OCI-LY1 (cell line): Measurements from ENCODE around the gene TRAPPC12.

Source experiments
- H2AFZ ChIP-seq: fragments of 200-600 bp; sonication (generic), shearing (Covaris generic); 2 replicates; pipeline ENCODE4 v1.6.0; 2014; ENCODE audit warnings: antibody characterized with exemption, mild to moderate bottlenecking, low read length
- H3F3A ChIP-seq: fragments of 200-600 bp; sonication (generic), shearing (Covaris generic); 2 replicates; pipeline ENCODE4 v1.6.0; 2014; ENCODE audit warnings: mild to moderate bottlenecking, antibody characterized with exemption, low read length, moderate library complexity; ENCODE audit not compliant: insufficient read depth
- H3K27ac ChIP-seq: fragments of 200-600 bp; sonication (generic); 2 replicates; pipeline ENCODE4 v1.5.1; 2014; ENCODE audit warnings: low read length, mixed run types, mild to moderate bottlenecking, low read depth; ENCODE audit not compliant: poor library complexity, severe bottlenecking
- H3K27me3 ChIP-seq: fragments of 200-600 bp; sonication (generic); 2 replicates; pipeline ENCODE4 v1.6.0; 2014; ENCODE audit warnings: antibody characterized with exemption, mild to moderate bottlenecking, low read length, moderate library complexity; ENCODE audit not compliant: insufficient read depth
- H3K36me3 ChIP-seq: fragments of 200-600 bp; sonication (generic); 2 replicates; pipeline ENCODE4 v1.6.1; 2014; ENCODE audit warnings: mild to moderate bottlenecking, antibody characterized with exemption, low read length, moderate library complexity, mixed read lengths; ENCODE audit not compliant: insufficient read depth
- H3K4me1 ChIP-seq: fragments of 200-600 bp; sonication (generic); 2 replicates; pipeline ENCODE4 v1.5.1; 2014; ENCODE audit warnings: mild to moderate bottlenecking, low read length, moderate library complexity; ENCODE audit not compliant: insufficient read depth, severe bottlenecking
- H3K4me2 ChIP-seq: fragments of 200-600 bp; sonication (generic), shearing (Covaris generic); 2 replicates; pipeline ENCODE4 v1.6.1; 2014; ENCODE audit warnings: low read length
- H3K4me3 ChIP-seq: fragments of 200-600 bp; sonication (generic); 2 replicates; pipeline ENCODE4 v1.5.1; 2014; ENCODE audit warnings: low read length, low read depth, mild to moderate bottlenecking, mixed read lengths; ENCODE audit not compliant: poor library complexity, severe bottlenecking
- H3K79me2 ChIP-seq: fragments of 200-600 bp; shearing (Covaris generic); 2 replicates; pipeline ENCODE4 v1.6.1; 2016; ENCODE audit warnings: mixed run types, low read length, mixed read lengths; ENCODE audit not compliant: insufficient read depth
- H3K9ac ChIP-seq: fragments of 200-600 bp; sonication (generic), shearing (Covaris generic); 2 replicates; pipeline ENCODE4 v1.6.1; 2014; ENCODE audit warnings: mild to moderate bottlenecking, low read length, mixed read lengths
- H3K9me2 ChIP-seq: fragments of 200-600 bp; sonication (generic), shearing (Covaris generic); 2 replicates; pipeline ENCODE4 v1.6.1; 2014; ENCODE audit warnings: low read depth, mild to moderate bottlenecking, low read length, mixed read lengths
- H3K9me3 ChIP-seq: fragments of 200-600 bp; shearing (Covaris generic); 2 replicates; pipeline ENCODE4 v1.6.1; 2014; ENCODE audit warnings: low read length, mixed read lengths
- H4K20me1 ChIP-seq: fragments of 200-600 bp; sonication (generic), shearing (Covaris generic); 2 replicates; pipeline ENCODE4 v1.6.0; 2016; ENCODE audit warnings: mild to moderate bottlenecking, low read length; ENCODE audit not compliant: insufficient read depth
- EZH2 ChIP-seq: fragments of 200-600 bp; sonication (generic), shearing (Covaris generic); IDR thresholded peaks from 2 replicates; pipeline ENCODE4 v1.8.0; 2017; ENCODE audit warnings: borderline replicate concordance, mixed run types, mild to moderate bottlenecking, antibody characterized with exemption, low read length, moderate library complexity, mixed read lengths
- TF ChIP-seq, protein P1 (sequence below): fragments of 200-600 bp; sonication (generic), shearing (Covaris generic); IDR thresholded peaks from 2 replicates; pipeline ENCODE4 v1.5.1; 2017; ENCODE audit warnings: mild to moderate bottlenecking, antibody characterized with exemption, low read length, moderate library complexity, mixed read lengths

The TRAPPC12 gene

GRCh38 chr2:3413697-3414096, 34.2 kb downstream of the TRAPPC12 start:
- no peaks in the 10 kb centered on the region for H3K9me2 ChIP-seq
- no peak overlapping the region for H2AFZ ChIP-seq
- no peaks in the 10 kb centered on the region for H3F3A ChIP-seq
- no peaks in the 10 kb centered on the region for H3K9me3 ChIP-seq
- H3K27me3 ChIP-seq: no peaks in the 10 kb centered on the region
- no peak overlapping the region for H3K4me3 ChIP-seq
- TF ChIP-seq, protein P1, sequence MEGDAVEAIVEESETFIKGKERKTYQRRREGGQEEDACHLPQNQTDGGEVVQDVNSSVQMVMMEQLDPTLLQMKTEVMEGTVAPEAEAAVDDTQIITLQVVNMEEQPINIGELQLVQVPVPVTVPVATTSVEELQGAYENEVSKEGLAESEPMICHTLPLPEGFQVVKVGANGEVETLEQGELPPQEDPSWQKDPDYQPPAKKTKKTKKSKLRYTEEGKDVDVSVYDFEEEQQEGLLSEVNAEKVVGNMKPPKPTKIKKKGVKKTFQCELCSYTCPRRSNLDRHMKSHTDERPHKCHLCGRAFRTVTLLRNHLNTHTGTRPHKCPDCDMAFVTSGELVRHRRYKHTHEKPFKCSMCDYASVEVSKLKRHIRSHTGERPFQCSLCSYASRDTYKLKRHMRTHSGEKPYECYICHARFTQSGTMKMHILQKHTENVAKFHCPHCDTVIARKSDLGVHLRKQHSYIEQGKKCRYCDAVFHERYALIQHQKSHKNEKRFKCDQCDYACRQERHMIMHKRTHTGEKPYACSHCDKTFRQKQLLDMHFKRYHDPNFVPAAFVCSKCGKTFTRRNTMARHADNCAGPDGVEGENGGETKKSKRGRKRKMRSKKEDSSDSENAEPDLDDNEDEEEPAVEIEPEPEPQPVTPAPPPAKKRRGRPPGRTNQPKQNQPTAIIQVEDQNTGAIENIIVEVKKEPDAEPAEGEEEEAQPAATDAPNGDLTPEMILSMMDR: no peak
- no peak for TF ChIP-seq EZH2
- H3K4me2 ChIP-seq: no peak overlapping the region
- H3K79me2 ChIP-seq: peaks cover 3% of the 10 kb centered on the region; the same call in 1 of the 2 replicates
- H3K9ac ChIP-seq: no peak overlapping the region
- H3K4me1 ChIP-seq: no peaks in the 10 kb centered on the region
- H3K27ac ChIP-seq: no peak overlapping the region
- H4K20me1 ChIP-seq: no peaks in the 10 kb centered on the region
- H3K36me3 ChIP-seq: peaks cover 35% of the 10 kb centered on the region

DNA sequence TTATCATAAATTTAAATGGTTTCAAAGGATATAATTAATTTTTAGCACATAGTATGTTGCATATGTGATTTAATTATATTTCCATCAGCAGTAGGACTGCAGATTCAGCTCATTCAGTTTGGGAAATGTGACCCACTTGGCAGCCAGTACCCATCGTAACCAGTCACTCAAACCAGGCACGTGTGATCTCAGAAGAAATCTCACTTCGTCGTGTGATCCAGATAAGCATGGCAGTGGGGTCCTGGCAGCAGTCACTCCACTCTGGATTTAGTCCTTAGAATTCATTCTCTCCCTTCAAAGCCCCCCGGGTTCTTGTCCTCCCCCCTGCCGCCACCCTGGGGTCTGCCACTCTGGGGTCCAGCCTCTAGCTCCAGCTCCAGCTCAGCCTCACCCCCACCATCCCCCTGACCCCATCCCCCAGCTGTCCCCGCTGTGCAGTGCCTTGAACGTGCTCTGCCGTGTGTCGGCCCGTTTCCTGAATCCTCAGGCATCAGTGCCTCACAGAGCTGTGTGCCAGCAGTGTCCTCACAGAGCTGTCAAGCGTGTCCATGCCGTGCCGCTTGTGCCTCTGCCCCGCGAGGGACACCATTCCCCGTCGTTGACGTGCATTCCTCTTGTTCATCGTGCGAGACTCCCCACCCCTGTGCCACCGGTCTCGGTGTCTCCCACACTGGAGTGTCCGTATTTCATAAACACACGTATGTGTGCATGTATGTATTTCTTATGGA, 34.8 kb downstream of the TRAPPC12 start:
- Histone ChIP-seq H3K27ac (no peak overlapping the region), H3K4me1 (no peaks in the 10 kb centered on the region), H3K4me2 (no peak overlapping the region), H3F3A (no peaks in the 10 kb centered on the region), H3K9ac (no peak overlapping the region), H3K27me3 (no peaks in the 10 kb centered on the region), H3K4me3 (no peak overlapping the region), H3K9me3 (no peaks in the 10 kb centered on the region), H2AFZ (no peak overlapping the region), H3K9me2 (no peaks in the 10 kb centered on the region), H3K36me3 (peaks cover 29% of the 10 kb centered on the region), H4K20me1 (no peaks in the 10 kb centered on the region), H3K79me2 (peaks cover 3% of the 10 kb centered on the region; the same call in 1 of the 2 replicates)
- TF ChIP-seq EZH2: no peak
- TF ChIP-seq, protein P1: no peak

GRCh38 chr2:3418766-3419404, 39.4 kb downstream of the TRAPPC12 start:
- TF ChIP-seq, protein P1: no peak
- no peak for TF ChIP-seq EZH2
- Histone ChIP-seq H3K4me2 (no peak overlapping the region), H4K20me1 (no peaks in the 10 kb centered on the region), H3K4me3 (no peak overlapping the region), H3K27me3 (no peaks in the 10 kb centered on the region), H3K79me2 (no peaks in the 10 kb centered on the region), H3K9ac (no peak overlapping the region), H3K9me2 (no peaks in the 10 kb centered on the region), H3K9me3 (no peaks in the 10 kb centered on the region), H2AFZ (no peak overlapping the region), H3K36me3 (peaks cover 48% of the 10 kb centered on the region), H3K27ac (no peak overlapping the region), H3K4me1 (no peaks in the 10 kb centered on the region), H3F3A (no peaks in the 10 kb centered on the region)
